Esophagus squamous epithelium (tissue), 5 donors: Measurements from ENCODE around the gene BRINP3. TPM values are rescaled to one million over a fixed set of nuclear protein-coding genes. Genes with fewer than 3 reads are reported as not detected.

Experiments used
- DNase-seq: peaks from one replicate; lab custom pipeline; 2025; lab: John Stamatoyannopoulos, UW
- H3K27ac ChIP-seq, 4 donors: fragments of 200-600 bp; sonication (generic); one replicate each; pipeline ENCODE4 v1.5.1; 2016 to 2019; ENCODE audit warnings: mild to moderate bottlenecking in 1 of 4
- H3K27me3 ChIP-seq, 4 donors: fragments of 200-600 bp; sonication (generic); 1 replicate in 3 of 4; 2 replicates in 1 of 4; pipeline versions ENCODE4 v1.5.1 to v1.6.0; 2017 to 2021; ENCODE audit warnings: antibody characterized with exemption in 1 of 4
- H3K36me3 ChIP-seq, 3 donors: fragments of 200-600 bp; sonication (generic); one replicate each; pipeline ENCODE4 v1.5.1; 2016 to 2019
- H3K4me1 ChIP-seq, 3 donors: fragments of 200-600 bp; sonication (generic); one replicate each; pipeline ENCODE4 v1.5.1; 2017 to 2019
- H3K4me3 ChIP-seq, 4 donors: fragments of 200-600 bp; sonication (generic); 1 replicate in 3 of 4; 2 replicates in 1 of 4; pipeline ENCODE4 v1.5.1; 2016 to 2019; ENCODE audit warnings: mild to moderate bottlenecking in 2 of 4, moderate library complexity in 1 of 4
- H3K9me3 ChIP-seq, 3 donors: fragments of 200-600 bp; sonication (generic); one replicate each; pipeline ENCODE4 v1.5.1; 2016 to 2019
- CTCF ChIP-seq, 6 experiments: fragments of 450-650 bp in 4 of 6; fragments of 200-600 bp in 2 of 6; sonication (generic) in 2 of 6; IDR thresholded peaks; one replicate each; pipeline ENCODE4 v1.5.1; 2016 to 2019; ENCODE audit warnings: antibody characterized with exemption in 6 of 6, mild to moderate bottlenecking in 4 of 6, moderate library complexity in 4 of 6
- POLR2A ChIP-seq, 4 donors: fragments of 450-650 bp; IDR thresholded peaks; one replicate each; pipeline ENCODE4 v1.6.1; 2017; ENCODE audit warnings: antibody characterized with exemption in 4 of 4, mild to moderate bottlenecking in 4 of 4, moderate library complexity in 3 of 4
- WGBS, 2 donors: methylation state at CpG; one replicate each; pipeline ENCODE4 v1.1.5; 2018; 5-methylcytosine and 5-hydroxymethylcytosine counted together
- intact Hi-C: fragments of 100-400 bp; cut with DNase I; formaldehyde crosslinking; loops from one replicate; pipeline ENCODE4 v1.15.0; 2022
- total RNA-seq, 4 donors: library from RNA; depleted of rRNA; stranded (reverse); fragments of >200 nt; gene quantifications; one replicate each; pipeline ENCODE4 v1.1.0, GENCODE V29; 2016
- donor health status: DM: yes; HTN: yes; CAD: no.

BRINP3 gene
- total RNA-seq, 4 donors from 2014 or later: 0.50 to 0.95 TPM; not detected in 2

GRCh38 chr1:190376044-190376443, 101.6 kb downstream of the BRINP3 start:
- Histone ChIP-seq H3K4me3 (no peak overlapping the region), H3K9me3 (no peaks in the 10 kb centered on the region), H3K27me3 (no peaks in the 10 kb centered on the region), H3K27ac (no peak overlapping the region), H3K4me1 (no peaks in the 10 kb centered on the region), H3K36me3 (no peaks in the 10 kb centered on the region)
- 23 to 40% methylated on average over 1 of the region's 1 CpG for WGBS, 2 donors
- TF ChIP-seq POLR2A (IDR thresholded peaks at IDR 0.05) (no peak), CTCF (IDR thresholded peaks at IDR 0.05) (no peak)
- no peak for DNase-seq
- intact Hi-C loops: no loop called here

GRCh38 chr1:190373705-190374336, 103.8 kb downstream of the BRINP3 start:
- Histone ChIP-seq H3K9me3 (no peaks in the 10 kb centered on the region), H3K4me3 (no peak overlapping the region), H3K27me3 (no peaks in the 10 kb centered on the region), H3K4me1 (no peaks in the 10 kb centered on the region), H3K27ac (no peak overlapping the region), H3K36me3 (no peaks in the 10 kb centered on the region)
- intact Hi-C loops: no loop called here
- 21 to 34% methylated on average over 2 of the region's 2 CpGs for WGBS, 2 donors
- TF ChIP-seq CTCF (IDR thresholded peaks at IDR 0.05) (peak in 5 of 6 experiments; percentile 19 to 65 (median 30)), POLR2A (IDR thresholded peaks at IDR 0.05) (no peak)
- DNase-seq: no peak

DNA sequence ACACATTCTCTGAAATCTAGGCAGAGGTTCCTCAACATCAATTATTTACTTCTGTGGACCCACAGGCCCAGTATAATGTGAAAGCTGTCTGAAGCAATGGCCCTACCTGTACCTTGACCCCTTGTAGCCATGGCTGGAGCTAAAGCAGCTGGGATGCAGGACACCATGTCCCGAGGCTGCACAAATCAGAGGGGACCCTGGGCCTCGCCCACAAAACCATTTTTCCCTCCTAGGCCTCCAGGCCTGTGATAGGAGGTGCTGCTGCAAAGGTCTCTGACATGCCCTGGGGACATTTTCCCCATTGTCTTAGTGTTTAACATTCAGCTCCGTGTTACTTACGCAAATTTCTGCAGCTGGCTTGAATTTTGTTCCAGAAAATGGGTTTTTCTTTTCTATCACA, 110.5 kb downstream of the BRINP3 start:
- Histone ChIP-seq H3K27me3 (no peaks in the 10 kb centered on the region), H3K27ac (no peak overlapping the region), H3K9me3 (no peaks in the 10 kb centered on the region), H3K4me3 (no peak overlapping the region), H3K4me1 (no peaks in the 10 kb centered on the region), H3K36me3 (no peaks in the 10 kb centered on the region)
- 60 to 65% methylated on average over 4 of the region's 4 CpGs for WGBS, 2 donors
- intact Hi-C loops: no loop called here
- TF ChIP-seq POLR2A (IDR thresholded peaks at IDR 0.05) (no peak), CTCF (IDR thresholded peaks at IDR 0.05) (no peak)
- DNase-seq: no peak

DNA sequence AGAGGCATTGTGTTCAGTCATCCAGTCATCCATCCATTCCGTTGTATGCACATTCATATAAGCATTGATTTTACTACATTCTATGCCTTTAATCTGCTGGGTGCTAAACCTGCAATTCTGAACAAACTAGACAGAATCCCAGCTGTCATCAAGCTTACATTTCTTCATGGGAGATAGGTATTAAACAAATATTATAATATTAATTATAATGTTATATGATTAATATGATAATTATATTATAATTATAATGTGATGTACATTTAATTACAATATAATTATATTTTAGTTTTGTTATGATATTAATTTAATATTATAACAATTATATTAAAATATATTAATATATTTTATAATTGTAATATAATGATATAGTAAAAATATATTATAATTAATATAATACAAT, 112.4 kb downstream of the BRINP3 start:
- Histone ChIP-seq H3K27me3 (no peaks in the 10 kb centered on the region), H3K9me3 (no peaks in the 10 kb centered on the region), H3K36me3 (no peaks in the 10 kb centered on the region), H3K4me1 (no peaks in the 10 kb centered on the region), H3K4me3 (no peak overlapping the region), H3K27ac (no peak overlapping the region)
- intact Hi-C loops: no loop called here
- no peak for DNase-seq
- TF ChIP-seq CTCF (IDR thresholded peaks at IDR 0.05) (no peak), POLR2A (IDR thresholded peaks at IDR 0.05) (no peak)
- 73 to 83% methylated on average over 1 of the region's 1 CpG for WGBS, 2 donors

- Histone ChIP-seq H3K4me1 (no peaks in the 10 kb centered on the region), H3K4me3 (no peak overlapping the region), H3K9me3 (no peaks in the 10 kb centered on the region), H3K27ac (no peak overlapping the region), H3K27me3 (no peaks in the 10 kb centered on the region), H3K36me3 (no peaks in the 10 kb centered on the region)
- DNase-seq: no peak
- 53 to 61% methylated on average over 3 of the region's 3 CpGs for WGBS, 2 donors
- intact Hi-C loops: no loop called here
- TF ChIP-seq POLR2A (IDR thresholded peaks at IDR 0.05) (no peak), CTCF (IDR thresholded peaks at IDR 0.05) (no peak)
These were observed 124.0 kb downstream of the BRINP3 start for GRCh38 chr1:190353538-190354101.
